ENCODE measurements around the gene PPL. TPM values are rescaled to one million over a fixed set of nuclear protein-coding genes. Genes with fewer than 3 reads are reported as not detected.
"Not testable (repeated sequence)": the region's sequence is repeated elsewhere in the genome, so short reads cannot be mapped to it uniquely, and the experiment has no call there.

Gene PPL
- total RNA-seq, 2 donors from 2014 or later, result not detected

- not testable (repeated sequence) for DNase-seq (ENCODE audit: low spot score in 2 of 2); H3K27ac Mint-ChIP-seq; H3K9me3 Mint-ChIP-seq; H3K36me3 Mint-ChIP-seq; ATAC-seq
These were observed 31.3 kb upstream of the PPL start for GRCh38 chr16:4968278-4968677.

GRCh38 chr16:4966736-4967453 is 29.9 kb upstream of the PPL start:
- H3K36me3 Mint-ChIP-seq, result no peaks in the 10 kb centered on the region
- DNase-seq (ENCODE audit: low spot score in 2 of 2) (no peak), ATAC-seq (no peak)
- no peak overlapping the region for H3K27ac Mint-ChIP-seq
- H3K9me3 Mint-ChIP-seq, result no peaks in the 10 kb centered on the region

- H3K9me3 Mint-ChIP-seq; H3K36me3 Mint-ChIP-seq; DNase-seq (ENCODE audit: low spot score in 2 of 2); H3K27ac Mint-ChIP-seq; ATAC-seq: not testable (repeated sequence)
These were observed 26.6 kb upstream of the PPL start for GRCh38 chr16:4963527-4963926.

- Mint-ChIP-seq H3K27ac (no peak overlapping the region), H3K36me3 (no peaks in the 10 kb centered on the region), H3K9me3 (no peaks in the 10 kb centered on the region)
- DNase-seq (ENCODE audit: low spot score in 2 of 2) (no peak), ATAC-seq (no peak)
These were observed 25.8 kb upstream of the PPL start for GRCh38 chr16:4962716-4963115.

- ATAC-seq (no peak), DNase-seq (ENCODE audit: low spot score in 2 of 2) (no peak)
- Mint-ChIP-seq H3K36me3 (no peaks in the 10 kb centered on the region), H3K27ac (no peak overlapping the region), H3K9me3 (no peaks in the 10 kb centered on the region)
These were observed 23.6 kb upstream of the PPL start for GRCh38 chr16:4960579-4960978.

GRCh38 chr16:4958510-4959438 is 21.8 kb upstream of the PPL start:
- Mint-ChIP-seq H3K27ac (no peak overlapping the region), H3K36me3 (no peaks in the 10 kb centered on the region), H3K9me3 (no peaks in the 10 kb centered on the region)
- peak in 1 of 2 donors; percentile 0 for ATAC-seq
- DNase-seq (ENCODE audit: low spot score in 2 of 2), result no peak

GRCh38 chr16:4957720-4958509 is 21.0 kb upstream of the PPL start, which contains the start of gene SEC14L5:
TSS of gene SEC14L5 (plus strand) at chr16:4958330. CDS start at chr16:4959324, 994 bp downstream.
- Mint-ChIP-seq H3K36me3 (no peaks in the 10 kb centered on the region), H3K27ac (no peak within 1 kb of the TSS), H3K9me3 (no peaks in the 10 kb centered on the region)
- ATAC-seq (peak; percentile 83 to 91), DNase-seq (ENCODE audit: low spot score in 2 of 2) (peak; percentile 82 to 96)

GRCh38 chr16:4957420-4957719 is 20.4 kb upstream of the PPL start:
- ATAC-seq (no peak), DNase-seq (ENCODE audit: low spot score in 2 of 2) (no peak)
- H3K36me3 Mint-ChIP-seq, result no peaks in the 10 kb centered on the region
- H3K9me3 Mint-ChIP-seq, result no peaks in the 10 kb centered on the region
- no peak overlapping the region for H3K27ac Mint-ChIP-seq

GRCh38 chr16:4954714-4955113 is 17.8 kb upstream of the PPL start:
- Mint-ChIP-seq H3K9me3 (no peaks in the 10 kb centered on the region), H3K36me3 (no peaks in the 10 kb centered on the region), H3K27ac (no peak overlapping the region)
- ATAC-seq, result no peak
- no peak for DNase-seq (ENCODE audit: low spot score in 2 of 2)

- H3K36me3 Mint-ChIP-seq; H3K9me3 Mint-ChIP-seq; H3K27ac Mint-ChIP-seq; ATAC-seq; DNase-seq (ENCODE audit: low spot score in 2 of 2): not testable (repeated sequence)
These were observed 14.6 kb upstream of the PPL start for GRCh38 chr16:4951583-4951982.

GRCh38 chr16:4949986-4950385 is 13.0 kb upstream of the PPL start:
- ATAC-seq, result no peak
- Mint-ChIP-seq H3K9me3 (no peaks in the 10 kb centered on the region), H3K36me3 (no peaks in the 10 kb centered on the region), H3K27ac (no peak overlapping the region)
- DNase-seq (ENCODE audit: low spot score in 2 of 2), result no peak

- no peak overlapping the region for H3K27ac Mint-ChIP-seq
- ATAC-seq (no peak), DNase-seq (ENCODE audit: low spot score in 2 of 2) (no peak)
- H3K36me3 Mint-ChIP-seq, result no peaks in the 10 kb centered on the region
- H3K9me3 Mint-ChIP-seq, result no peaks in the 10 kb centered on the region
These were observed 12.2 kb upstream of the PPL start for GRCh38 chr16:4948903-4949766.

- no peak for DNase-seq (ENCODE audit: low spot score in 2 of 2)
- Mint-ChIP-seq H3K27ac (no peak overlapping the region), H3K9me3 (no peaks in the 10 kb centered on the region)
These were observed 11.0 kb upstream of the PPL start for GRCh38 chr16:4947722-4948503.

GRCh38 chr16:4946917-4947316 is 10.0 kb upstream of the PPL start:
- ATAC-seq (no peak), DNase-seq (ENCODE audit: low spot score in 2 of 2) (no peak)
- Mint-ChIP-seq H3K9me3 (no peaks in the 10 kb centered on the region), H3K27ac (peak overlapping the region in 1 of 2 donors; percentile 58), H3K36me3 (no peaks in the 10 kb centered on the region)

More at GRCh38 chr16:4947722-4948503, 11.0 kb upstream of the PPL start:
- ATAC-seq, result no peak
- H3K36me3 Mint-ChIP-seq, result no peaks in the 10 kb centered on the region
